ENCODE results near the gene ZNF423. TPM values are rescaled to one million over a fixed set of nuclear protein-coding genes. Genes with fewer than 3 reads are reported as not detected.
A peak's percentile ranks its signal among the peaks of the same experiment; 100 is the strongest.

ZNF423 gene
- total and polyA plus RNA-seq, 2 experiments from 2014 or later = 12.3 to 22.2 TPM

DNA sequence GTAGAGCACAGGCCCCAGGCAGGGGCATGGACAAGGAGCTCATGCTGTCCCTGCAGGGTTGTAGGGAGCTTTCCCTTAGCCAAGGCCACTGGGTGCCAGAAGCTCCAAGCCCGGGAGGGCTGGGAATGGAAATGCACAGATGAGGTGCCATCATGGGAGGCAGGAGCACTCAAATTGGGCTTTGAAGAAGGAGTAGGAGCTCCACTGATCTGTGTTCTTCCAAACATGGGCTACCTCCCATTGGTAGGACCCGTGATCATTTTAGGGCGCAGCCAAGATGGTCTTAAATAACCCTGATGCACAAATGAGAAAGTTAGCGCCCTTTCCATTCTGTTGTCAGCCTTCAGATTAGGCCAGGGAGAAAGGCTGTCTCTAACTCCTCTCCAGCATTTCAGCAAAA lies 201.5 kb downstream of the ZNF423 start:
- H3K27me3 ChIP-seq = no peaks in the 10 kb centered on the region
- TF ChIP-seq, protein P1, sequence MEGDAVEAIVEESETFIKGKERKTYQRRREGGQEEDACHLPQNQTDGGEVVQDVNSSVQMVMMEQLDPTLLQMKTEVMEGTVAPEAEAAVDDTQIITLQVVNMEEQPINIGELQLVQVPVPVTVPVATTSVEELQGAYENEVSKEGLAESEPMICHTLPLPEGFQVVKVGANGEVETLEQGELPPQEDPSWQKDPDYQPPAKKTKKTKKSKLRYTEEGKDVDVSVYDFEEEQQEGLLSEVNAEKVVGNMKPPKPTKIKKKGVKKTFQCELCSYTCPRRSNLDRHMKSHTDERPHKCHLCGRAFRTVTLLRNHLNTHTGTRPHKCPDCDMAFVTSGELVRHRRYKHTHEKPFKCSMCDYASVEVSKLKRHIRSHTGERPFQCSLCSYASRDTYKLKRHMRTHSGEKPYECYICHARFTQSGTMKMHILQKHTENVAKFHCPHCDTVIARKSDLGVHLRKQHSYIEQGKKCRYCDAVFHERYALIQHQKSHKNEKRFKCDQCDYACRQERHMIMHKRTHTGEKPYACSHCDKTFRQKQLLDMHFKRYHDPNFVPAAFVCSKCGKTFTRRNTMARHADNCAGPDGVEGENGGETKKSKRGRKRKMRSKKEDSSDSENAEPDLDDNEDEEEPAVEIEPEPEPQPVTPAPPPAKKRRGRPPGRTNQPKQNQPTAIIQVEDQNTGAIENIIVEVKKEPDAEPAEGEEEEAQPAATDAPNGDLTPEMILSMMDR (IDR thresholded peaks at IDR 0.05; ENCODE audit: low read depth, low read length) = no peak
- no peaks in the 10 kb centered on the region for H3K9me3 ChIP-seq (ENCODE audit: low read depth)
- H3K4me1 ChIP-seq (ENCODE audit: low read depth) = peaks cover 9% of the 10 kb centered on the region
- no peak overlapping the region for H3K27ac ChIP-seq
- DNase-seq (ENCODE audit: low read depth in 1 of 2, low spot score in 1 of 2) = no peak
- no peak overlapping the region for H3K4me3 ChIP-seq
- H3K36me3 ChIP-seq = no peaks in the 10 kb centered on the region

DNA sequence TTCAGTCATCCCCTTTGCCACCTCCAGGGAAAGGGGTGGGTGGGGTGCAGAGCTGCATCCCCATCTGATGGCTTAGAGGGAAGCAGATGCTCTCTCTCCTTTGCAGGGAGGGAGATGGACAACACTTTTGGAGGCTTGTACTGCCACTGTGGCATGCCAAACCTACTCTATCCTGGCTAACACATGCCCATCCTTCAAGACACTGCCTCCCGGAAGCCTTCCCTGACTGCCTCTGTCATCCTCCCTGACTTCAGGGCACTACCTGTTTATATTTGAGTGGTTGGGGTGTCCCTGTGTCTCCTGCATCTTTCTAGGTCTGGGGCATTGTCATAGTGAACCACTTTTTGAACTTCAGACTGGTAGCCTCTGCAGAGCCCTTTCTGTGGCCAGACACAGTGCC lies 202.3 kb downstream of the ZNF423 start:
- Histone ChIP-seq H3K4me3 (no peak overlapping the region), H3K27ac (no peak overlapping the region), H3K9me3 (ENCODE audit: low read depth) (no peaks in the 10 kb centered on the region), H3K36me3 (no peaks in the 10 kb centered on the region), H3K27me3 (no peaks in the 10 kb centered on the region), H3K4me1 (ENCODE audit: low read depth) (peaks cover 9% of the 10 kb centered on the region)
- DNase-seq (ENCODE audit: low read depth in 1 of 2, low spot score in 1 of 2) = no peak
- TF ChIP-seq, protein P1 (IDR thresholded peaks at IDR 0.05; ENCODE audit: low read depth, low read length) = no peak

DNA sequence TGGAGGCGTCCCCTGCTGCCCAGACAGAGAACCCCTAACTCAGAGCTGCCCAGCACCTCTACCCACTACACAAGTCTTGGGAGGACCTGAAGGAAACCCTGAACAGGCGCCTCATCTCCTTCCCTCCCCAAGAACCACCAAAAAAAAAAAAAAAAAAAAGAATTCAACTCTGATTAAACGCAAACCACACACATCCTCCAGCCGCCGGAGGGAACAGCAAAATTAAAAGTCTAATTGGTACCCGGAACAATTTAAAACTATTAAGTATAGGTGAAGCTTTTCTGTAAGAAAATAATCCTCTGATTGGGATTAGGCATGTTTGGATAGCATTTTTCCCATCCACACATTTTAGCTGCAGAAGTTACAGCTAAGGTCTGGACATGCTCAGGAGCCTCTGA lies 202.7 kb downstream of the ZNF423 start:
- Histone ChIP-seq H3K36me3 (no peaks in the 10 kb centered on the region), H3K9me3 (ENCODE audit: low read depth) (no peaks in the 10 kb centered on the region), H3K27ac (no peak overlapping the region), H3K4me3 (no peak overlapping the region), H3K4me1 (ENCODE audit: low read depth) (peaks cover 9% of the 10 kb centered on the region), H3K27me3 (no peaks in the 10 kb centered on the region)
- TF ChIP-seq, protein P1 (IDR thresholded peaks at IDR 0.05; ENCODE audit: low read depth, low read length) = no peak
- no peak for DNase-seq (ENCODE audit: low read depth in 1 of 2, low spot score in 1 of 2)

- peak in 1 of 2 donors; percentile 84 for DNase-seq (ENCODE audit: low read depth in 1 of 2, low spot score in 1 of 2)
Observed at GRCh38 chr16:49652456-49653172, 203.3 kb downstream of the ZNF423 start.

GRCh38 chr16:49651996-49652395 lies 203.9 kb downstream of the ZNF423 start:
- Histone ChIP-seq H3K9me3 (ENCODE audit: low read depth) (no peaks in the 10 kb centered on the region), H3K27ac (no peak overlapping the region), H3K4me1 (ENCODE audit: low read depth) (peaks cover 9% of the 10 kb centered on the region), H3K4me3 (no peak overlapping the region), H3K36me3 (no peaks in the 10 kb centered on the region), H3K27me3 (no peaks in the 10 kb centered on the region)
- no peak for DNase-seq (ENCODE audit: low read depth in 1 of 2, low spot score in 1 of 2)
- TF ChIP-seq, protein P1 (IDR thresholded peaks at IDR 0.05; ENCODE audit: low read depth, low read length) = no peak

More at GRCh38 chr16:49652456-49653172, 203.3 kb downstream of the ZNF423 start:
- Histone ChIP-seq H3K4me1 (ENCODE audit: low read depth) (peaks cover 9% of the 10 kb centered on the region), H3K27me3 (no peaks in the 10 kb centered on the region), H3K27ac (no peak overlapping the region), H3K9me3 (ENCODE audit: low read depth) (no peaks in the 10 kb centered on the region), H3K36me3 (no peaks in the 10 kb centered on the region), H3K4me3 (no peak overlapping the region)
- TF ChIP-seq, protein P1 (IDR thresholded peaks at IDR 0.05; ENCODE audit: low read depth, low read length) = no peak
